SU-DHL-6 (cell line): ENCODE data around the gene MEIG1.

Source experiments
- CTCF ChIP-seq: fragments of 200-600 bp; sonication (generic); IDR thresholded peaks from one replicate; pipeline ENCODE4 v1.5.1; 2017; ENCODE audit warnings: antibody characterized with exemption, mild to moderate bottlenecking, low read length, moderate library complexity; ENCODE audit not compliant: insufficient read depth, poor library complexity, severe bottlenecking
- EZH2phosphoT487 ChIP-seq: fragments of 200-600 bp; sonication (generic), shearing (Covaris generic); conservative IDR thresholded peaks from 2 replicates; pipeline ENCODE4 v1.6.1; 2018; ENCODE audit warnings: mild to moderate bottlenecking, antibody characterized with exemption, low read length, moderate library complexity, mixed read lengths

- no peak for TF ChIP-seq CTCF
- TF ChIP-seq EZH2phosphoT487: no peak
Measured at GRCh38 chr10:14910953-14911352, 48.2 kb upstream of the MEIG1 start.
